K562 (cell line): ENCODE measurements around the gene BRD3. TPM values are rescaled to one million over a fixed set of nuclear protein-coding genes. Genes with fewer than 3 reads are reported as not detected.

Experiments used
- STAT5A ChIP-seq: IDR thresholded peaks from 2 replicates; pipeline ENCODE4 v1.6.1; 2012; ENCODE audit warnings: low read length, inconsistent platforms, borderline replicate concordance
- ZNF274 ChIP-seq: IDR thresholded peaks from 2 replicates; pipeline ENCODE4 v1.6.1; 2011; ENCODE audit warnings: low read depth, mild to moderate bottlenecking, low read length, moderate library complexity, borderline replicate concordance
- polyA plus RNA-seq, 8 experiments: library from polyadenylated mRNA; depleted of rRNA in 4 of 8; stranded (reverse) in 5 of 8; unstranded in 3 of 8; fragments of >200 nt; fragmentation: Nextera tagmentation in 2 of 8; fragmentation: Illumina TruSeq in 1 of 8; extraction: Ambion mirVana in 2 of 8; extraction: Trizol in 1 of 8; gene quantifications; 2 replicates each; pipeline versions ENCODE4 v1.2.1 to v1.2.3, GENCODE V29; 2011 to 2014; ENCODE audit warnings: inconsistent platforms in 1 of 8, missing spikeins in 1 of 8
- total RNA-seq, 7 experiments: library from RNA; depleted of rRNA in 6 of 7; stranded (reverse); fragments of >200 nt in 6 of 7; fragmentation: Illumina TruSeq in 2 of 7; extraction: Trizol in 2 of 7; gene quantifications; 2 replicates each; pipeline versions ENCODE4 v1.2.1 to v1.2.3, GENCODE V29; 2011 to 2021; ENCODE audit warnings: low replicate concordance in 1 of 7
- TF ChIP-seq, protein P1 (sequence below): sonication (generic); formaldehyde crosslinking; IDR thresholded peaks from 2 replicates; pipeline ENCODE4 v1.8.0; 2023; ENCODE audit warnings: mild to moderate bottlenecking, missing genetic modification reagents
- TF ChIP-seq, protein P2 (sequence below): fragments of 450-650 bp; IDR thresholded peaks from 2 replicates; pipeline ENCODE4 v1.6.1; 2016; ENCODE audit warnings: mild to moderate bottlenecking

The BRD3 gene
- total and polyA plus RNA-seq, 9 of the 15 experiments (the other 6 are each of a cell fraction or from before 2014, with no cell fraction given) = 0.82 to 37.1 (median 4.2) TPM

DNA sequence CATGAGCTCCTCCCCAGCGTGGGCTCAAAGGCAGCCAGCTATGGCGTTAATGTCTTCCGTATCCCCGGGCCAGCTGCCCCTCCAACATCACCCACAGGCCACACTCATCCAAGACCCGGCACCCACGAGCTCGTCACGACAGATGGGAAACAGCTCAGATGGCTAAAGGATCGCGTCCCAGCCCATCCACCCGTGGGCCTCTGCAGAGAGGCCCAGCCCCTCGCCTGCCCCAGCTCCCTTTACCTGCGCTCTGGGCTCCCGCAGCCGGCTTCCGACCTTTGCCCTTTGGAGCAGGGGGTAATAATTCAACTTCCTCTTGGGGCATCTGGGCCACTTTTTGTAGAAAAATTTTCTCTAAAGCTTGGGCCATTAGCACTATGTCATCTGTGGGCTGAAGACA lies 16.5 kb downstream of the BRD3 start (continued):
- TF ChIP-seq, protein P1, sequence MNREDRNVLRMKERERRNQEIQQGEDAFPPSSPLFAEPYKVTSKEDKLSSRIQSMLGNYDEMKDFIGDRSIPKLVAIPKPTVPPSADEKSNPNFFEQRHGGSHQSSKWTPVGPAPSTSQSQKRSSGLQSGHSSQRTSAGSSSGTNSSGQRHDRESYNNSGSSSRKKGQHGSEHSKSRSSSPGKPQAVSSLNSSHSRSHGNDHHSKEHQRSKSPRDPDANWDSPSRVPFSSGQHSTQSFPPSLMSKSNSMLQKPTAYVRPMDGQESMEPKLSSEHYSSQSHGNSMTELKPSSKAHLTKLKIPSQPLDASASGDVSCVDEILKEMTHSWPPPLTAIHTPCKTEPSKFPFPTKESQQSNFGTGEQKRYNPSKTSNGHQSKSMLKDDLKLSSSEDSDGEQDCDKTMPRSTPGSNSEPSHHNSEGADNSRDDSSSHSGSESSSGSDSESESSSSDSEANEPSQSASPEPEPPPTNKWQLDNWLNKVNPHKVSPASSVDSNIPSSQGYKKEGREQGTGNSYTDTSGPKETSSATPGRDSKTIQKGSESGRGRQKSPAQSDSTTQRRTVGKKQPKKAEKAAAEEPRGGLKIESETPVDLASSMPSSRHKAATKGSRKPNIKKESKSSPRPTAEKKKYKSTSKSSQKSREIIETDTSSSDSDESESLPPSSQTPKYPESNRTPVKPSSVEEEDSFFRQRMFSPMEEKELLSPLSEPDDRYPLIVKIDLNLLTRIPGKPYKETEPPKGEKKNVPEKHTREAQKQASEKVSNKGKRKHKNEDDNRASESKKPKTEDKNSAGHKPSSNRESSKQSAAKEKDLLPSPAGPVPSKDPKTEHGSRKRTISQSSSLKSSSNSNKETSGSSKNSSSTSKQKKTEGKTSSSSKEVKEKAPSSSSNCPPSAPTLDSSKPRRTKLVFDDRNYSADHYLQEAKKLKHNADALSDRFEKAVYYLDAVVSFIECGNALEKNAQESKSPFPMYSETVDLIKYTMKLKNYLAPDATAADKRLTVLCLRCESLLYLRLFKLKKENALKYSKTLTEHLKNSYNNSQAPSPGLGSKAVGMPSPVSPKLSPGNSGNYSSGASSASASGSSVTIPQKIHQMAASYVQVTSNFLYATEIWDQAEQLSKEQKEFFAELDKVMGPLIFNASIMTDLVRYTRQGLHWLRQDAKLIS (CRISPR knock-in tag) = no peak
- TF ChIP-seq STAT5A (no peak), ZNF274 (no peak)
- TF ChIP-seq, protein P2, sequence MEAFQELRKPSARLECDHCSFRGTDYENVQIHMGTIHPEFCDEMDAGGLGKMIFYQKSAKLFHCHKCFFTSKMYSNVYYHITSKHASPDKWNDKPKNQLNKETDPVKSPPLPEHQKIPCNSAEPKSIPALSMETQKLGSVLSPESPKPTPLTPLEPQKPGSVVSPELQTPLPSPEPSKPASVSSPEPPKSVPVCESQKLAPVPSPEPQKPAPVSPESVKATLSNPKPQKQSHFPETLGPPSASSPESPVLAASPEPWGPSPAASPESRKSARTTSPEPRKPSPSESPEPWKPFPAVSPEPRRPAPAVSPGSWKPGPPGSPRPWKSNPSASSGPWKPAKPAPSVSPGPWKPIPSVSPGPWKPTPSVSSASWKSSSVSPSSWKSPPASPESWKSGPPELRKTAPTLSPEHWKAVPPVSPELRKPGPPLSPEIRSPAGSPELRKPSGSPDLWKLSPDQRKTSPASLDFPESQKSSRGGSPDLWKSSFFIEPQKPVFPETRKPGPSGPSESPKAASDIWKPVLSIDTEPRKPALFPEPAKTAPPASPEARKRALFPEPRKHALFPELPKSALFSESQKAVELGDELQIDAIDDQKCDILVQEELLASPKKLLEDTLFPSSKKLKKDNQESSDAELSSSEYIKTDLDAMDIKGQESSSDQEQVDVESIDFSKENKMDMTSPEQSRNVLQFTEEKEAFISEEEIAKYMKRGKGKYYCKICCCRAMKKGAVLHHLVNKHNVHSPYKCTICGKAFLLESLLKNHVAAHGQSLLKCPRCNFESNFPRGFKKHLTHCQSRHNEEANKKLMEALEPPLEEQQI = no peak
